HCT116 (cell line): ENCODE measurements around the gene CCER1. TPM values are rescaled to one million over a fixed set of nuclear protein-coding genes. Genes with fewer than 3 reads are reported as not detected.

Experiments used
- ATAC-seq: fragments of 200-7000 bp; cut with Tn5 transposase; 2 replicates; pipeline ENCODE4 v1.9.1; 2020; ENCODE audit warnings: mild to moderate bottlenecking, moderate library complexity
- BruUV-seq: library from RNA; stranded (reverse); fragments of 400-500 nt; replicated peaks from 2 replicates; lab custom pipeline; 2021; lab: Mats Ljungman, UMichigan
- CTCF ChIA-PET: fragments of 300-600 bp; sonication (Branson Sonifier 250); formaldehyde crosslinking; loops from one replicate; lab custom pipeline; 2021; ENCODE audit warnings: antibody characterized with exemption; lab: Charles Lee
- POLR2A ChIA-PET: fragments of 300-600, 350-600 bp; sonication (Branson Sonifier 250); formaldehyde crosslinking; loops from one replicate; lab custom pipeline; 2021; ENCODE audit warnings: antibody characterized with exemption; lab: Charles Lee
- RAD21 ChIA-PET, 2 experiments: fragments of 300-600 bp; sonication (Branson Sonifier 250); formaldehyde crosslinking; loops; one replicate each; lab custom pipeline; 2023; ENCODE audit warnings: low total read pairs in 2 of 2; ENCODE audit not compliant: uncharacterized antibody in 2 of 2, unreplicated experiment in 2 of 2, low non-redundant PET in 1 of 2; lab: Charles Lee
- DNase-seq: peaks from one replicate; pipeline ENCODE4 v3.0.0-alpha.2; 2010; ENCODE audit warnings: low read depth, low spot score
- H2AFZ ChIP-seq: fragments of 200-600 bp; shearing (Covaris generic), sonication (generic); 2 replicates; pipeline ENCODE4 v1.6.1; 2017; ENCODE audit warnings: low read depth, mixed run types, mixed read lengths, antibody characterized with exemption, low read length; ENCODE audit not compliant: poor library complexity, severe bottlenecking
- H3K27ac ChIP-seq: 2 replicates; pipeline ENCODE4 v1.5.1; 2012; ENCODE audit warnings: low read depth, low read length
- H3K27me3 ChIP-seq: fragments of 200-600 bp; sonication (generic); 2 replicates; pipeline ENCODE4 v1.6.1; 2016; ENCODE audit warnings: mixed run types, low read length, mixed read lengths; ENCODE audit not compliant: insufficient read depth
- H3K36me3 ChIP-seq, 2 experiments: fragments of 200-500 bp in 1 of 2; fragments of 200-600 bp in 1 of 2; sonication (Bioruptor generic) in 1 of 2; sonication (generic) in 1 of 2; 2 replicates each; pipeline versions ENCODE4 v1.5.1 to v1.6.1; 2014 to 2016; ENCODE audit warnings: low read length in 2 of 2, inconsistent platforms in 1 of 2, mixed read lengths in 1 of 2, mixed run types in 1 of 2; ENCODE audit not compliant: insufficient read depth in 2 of 2, control insufficient read depth in 1 of 2
- H3K4me1 ChIP-seq, 2 experiments: fragments of 200-600 bp in 1 of 2; sonication (generic) in 1 of 2; 2 replicates each; pipeline versions ENCODE4 v1.5.1 to v1.6.1; 2012 to 2017; ENCODE audit warnings: low read length in 2 of 2, inconsistent platforms in 1 of 2, mild to moderate bottlenecking in 1 of 2, mixed read lengths in 1 of 2, mixed run types in 1 of 2, moderate library complexity in 1 of 2; ENCODE audit not compliant: insufficient read depth in 2 of 2, control insufficient read depth in 1 of 2
- H3K4me2 ChIP-seq: fragments of 200-600 bp; sonication (generic); 2 replicates; pipeline ENCODE4 v1.6.1; 2017; ENCODE audit warnings: mixed run types, low read length, mixed read lengths
- H3K4me3 ChIP-seq, 2 experiments: fragments of 200-600 bp in 1 of 2; sonication (generic) in 1 of 2; replicated peaks in 1 of 2; 2 replicates each; pipeline ENCODE4 v1.5.1; 2011 to 2016; ENCODE audit warnings: low read length in 2 of 2, control low read depth in 1 of 2, low read depth in 1 of 2, mild to moderate bottlenecking in 1 of 2, mixed read lengths in 1 of 2, mixed run types in 1 of 2
- H3K79me2 ChIP-seq: fragments of 200-600 bp; sonication (generic); 2 replicates; pipeline ENCODE4 v1.6.1; 2017; ENCODE audit warnings: mild to moderate bottlenecking, mixed run types, low read length, moderate library complexity, mixed read lengths; ENCODE audit not compliant: insufficient read depth
- H3K9ac ChIP-seq: fragments of 200-600 bp; sonication (generic); 2 replicates; pipeline ENCODE4 v1.6.1; 2016; ENCODE audit warnings: low read length, mixed read lengths
- H3K9me2 ChIP-seq: fragments of 200-600 bp; sonication (generic), shearing (Covaris generic); 2 replicates; pipeline ENCODE4 v1.6.1; 2017; ENCODE audit warnings: mixed run types, mild to moderate bottlenecking, moderate library complexity; ENCODE audit not compliant: insufficient read depth
- H3K9me3 ChIP-seq, 2 experiments: fragments of 200-500 bp in 1 of 2; fragments of 200-600 bp in 1 of 2; sonication (Bioruptor generic) in 1 of 2; sonication (generic) in 1 of 2; 2 replicates each; pipeline ENCODE4 v1.6.1; 2014 to 2017; ENCODE audit warnings: low read length in 2 of 2, mixed read lengths in 2 of 2, inconsistent platforms in 1 of 2, low read depth in 1 of 2, mild to moderate bottlenecking in 1 of 2, mixed run types in 1 of 2, moderate library complexity in 1 of 2; ENCODE audit not compliant: control insufficient read depth in 1 of 2, insufficient read depth in 1 of 2
- H4K20me1 ChIP-seq: fragments of 200-600 bp; sonication (generic), shearing (Covaris generic); 2 replicates; pipeline ENCODE4 v1.6.1; 2017; ENCODE audit warnings: mixed run types, mild to moderate bottlenecking, moderate library complexity; ENCODE audit not compliant: insufficient read depth
- CBX3 ChIP-seq: IDR thresholded peaks from 2 replicates; pipeline ENCODE4 v1.6.1; 2012; ENCODE audit warnings: low read depth
- CEBPB ChIP-seq: IDR thresholded peaks from 2 replicates; pipeline ENCODE4 v1.6.1; 2012; ENCODE audit warnings: low read depth
- EGR1 ChIP-seq: IDR thresholded peaks from 2 replicates; pipeline ENCODE4 v1.6.1; 2012; ENCODE audit warnings: low read depth
- ELF1 ChIP-seq: IDR thresholded peaks from 2 replicates; pipeline ENCODE4 v1.6.1; 2012; ENCODE audit warnings: low read depth, borderline replicate concordance
- EZH2phosphoT487 ChIP-seq: fragments of 200-600 bp; IDR thresholded peaks from 2 replicates; pipeline ENCODE4 v1.6.1; 2018; ENCODE audit warnings: antibody characterized with exemption, borderline replicate concordance
- FOSL1 ChIP-seq: IDR thresholded peaks from 2 replicates; pipeline ENCODE4 v1.6.1; 2012; ENCODE audit warnings: low read depth
- POLR2A ChIP-seq: IDR thresholded peaks from 2 replicates; pipeline ENCODE4 v1.7.0; 2011; ENCODE audit warnings: borderline replicate concordance; ENCODE audit not compliant: insufficient read depth, insufficient read length; ENCODE audit errors: extremely low read depth
- RAD21 ChIP-seq: IDR thresholded peaks from 2 replicates; pipeline ENCODE4 v1.6.1; 2012; ENCODE audit warnings: low read depth, mild to moderate bottlenecking
- SP1 ChIP-seq: IDR thresholded peaks from 2 replicates; pipeline ENCODE4 v1.6.1; 2012; ENCODE audit warnings: low read depth
- SRF ChIP-seq: IDR thresholded peaks from 2 replicates; pipeline ENCODE4 v1.6.1; 2012; ENCODE audit warnings: low read depth
- TCF7L2 ChIP-seq: IDR thresholded peaks from 2 replicates; pipeline ENCODE4 v1.7.0; 2011; ENCODE audit warnings: borderline replicate concordance, inconsistent platforms; ENCODE audit not compliant: insufficient read depth, insufficient read length; ENCODE audit errors: extremely low read depth
- YY1 ChIP-seq: IDR thresholded peaks from 2 replicates; pipeline ENCODE4 v1.6.1; 2011; ENCODE audit warnings: low read length, low read depth, moderate library complexity, mild to moderate bottlenecking; ENCODE audit not compliant: insufficient replicate concordance; ENCODE audit errors: extremely low read depth
- ZFX ChIP-seq: fragments of 450-650 bp; IDR thresholded peaks from 2 replicates; pipeline ENCODE4 v1.6.1; 2017
- intact Hi-C: fragments of 100-400 bp; cut with micrococcal nuclease; formaldehyde crosslinking; loops from 2 replicates; pipeline ENCODE4 v1.10.0; 2022
- total RNA-seq: library from RNA; stranded (reverse); gene quantifications from one replicate; pipeline ENCODE4 v1.2.1, GENCODE V29; 2021; ENCODE audit not compliant: unreplicated experiment
- TF ChIP-seq, protein P1 (sequence below): IDR thresholded peaks from 2 replicates; pipeline ENCODE4 v1.6.1; 2011; ENCODE audit warnings: mild to moderate bottlenecking, low read length, moderate library complexity; ENCODE audit not compliant: insufficient replicate concordance; ENCODE audit errors: extremely low read depth
- TF ChIP-seq, protein P2 (sequence below): IDR thresholded peaks from 2 replicates; pipeline ENCODE4 v1.6.1; 2012
- TF ChIP-seq, protein P3 (sequence below), 3 experiments: fragments of 200-600 bp in 1 of 3; sonication (generic) in 1 of 3; IDR thresholded peaks in 2 of 3; conservative IDR thresholded peaks in 1 of 3; 2 replicates each; pipeline ENCODE4 v1.5.1; 2012 to 2017; ENCODE audit warnings: low read depth in 2 of 3, low read length in 2 of 3, antibody characterized with exemption in 1 of 3, borderline replicate concordance in 1 of 3, control low read depth in 1 of 3, mild to moderate bottlenecking in 1 of 3, mixed read lengths in 1 of 3, mixed run types in 1 of 3, moderate library complexity in 1 of 3; ENCODE audit not compliant: insufficient read depth in 1 of 3

Gene CCER1
- total RNA-seq, 1 experiment from 2014 or later = not detected

DNA sequence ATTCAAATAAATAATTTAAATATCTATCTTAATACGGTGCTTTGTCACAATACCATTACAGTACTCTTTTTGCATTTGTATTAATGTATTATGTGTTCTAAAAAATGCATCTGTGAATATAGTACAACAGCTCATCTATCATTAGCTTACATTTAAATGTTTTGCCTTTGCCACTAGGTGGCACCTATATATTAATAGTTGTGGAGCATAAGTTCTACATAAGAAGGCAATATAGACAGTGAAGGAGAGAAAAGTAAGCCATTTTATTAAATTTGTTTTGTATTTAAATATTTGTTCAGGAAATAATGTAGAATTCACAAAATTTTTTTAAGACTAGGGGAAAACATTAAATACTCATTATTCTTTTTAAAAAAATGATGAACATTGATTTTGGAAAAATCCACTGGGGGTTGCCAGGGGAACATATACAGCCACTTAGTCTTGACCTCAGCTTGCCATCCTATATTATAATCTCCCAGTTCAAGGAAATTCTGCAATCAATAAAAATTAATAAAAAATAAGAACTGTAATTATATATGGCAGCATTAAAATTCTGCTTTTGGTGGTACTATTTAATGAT is 9.8 kb downstream of the CCER1 start:
- intact Hi-C loops = loop anchor here (1.0 to 10.0 kb wide), 2 partner anchors 422 to 1470 kb away; no protein-coding TSS in a partner anchor

More for the DNA sequence above, 9.8 kb downstream of the CCER1 start:
- ChIA-PET RAD21 (interaction anchor here (0.6 to 1.5 kb wide), 3 partner anchors 410 to 411 kb away, joined by 3 to 6 read pairs (median 3); no protein-coding TSS in a partner anchor), POLR2A (interaction anchor here (1.0 kb wide), 1 partner anchor 14 kb away, joined by 4 read pairs; no protein-coding TSS in a partner anchor), CTCF (interaction anchor here (0.6 to 3.0 kb wide), 15 partner anchors 9 to 1401 kb away, joined by 3 to 37 read pairs (median 4); no protein-coding TSS in a partner anchor)
- Histone ChIP-seq H3K79me2 (no peaks in the 10 kb centered on the region), H3K36me3 (no peaks in the 10 kb centered on the region), H3K9ac (no peak overlapping the region), H3K4me3 (no peak overlapping the region), H2AFZ (no peak overlapping the region), H3K27ac (no peak overlapping the region), H4K20me1 (no peaks in the 10 kb centered on the region), H3K27me3 (no peaks in the 10 kb centered on the region), H3K4me2 (no peak overlapping the region), H3K4me1 (no peaks in the 10 kb centered on the region), H3K9me3 (no peaks in the 10 kb centered on the region), H3K9me2 (no peaks in the 10 kb centered on the region)
- ATAC-seq (peak; percentile 81), DNase-seq (peak; percentile 21)
- peak; percentile 52 for TF ChIP-seq RAD21
- no peak for TF ChIP-seq ZFX
- no peak for TF ChIP-seq EZH2phosphoT487
- no peak for TF ChIP-seq ELF1
- TF ChIP-seq, protein P1, sequence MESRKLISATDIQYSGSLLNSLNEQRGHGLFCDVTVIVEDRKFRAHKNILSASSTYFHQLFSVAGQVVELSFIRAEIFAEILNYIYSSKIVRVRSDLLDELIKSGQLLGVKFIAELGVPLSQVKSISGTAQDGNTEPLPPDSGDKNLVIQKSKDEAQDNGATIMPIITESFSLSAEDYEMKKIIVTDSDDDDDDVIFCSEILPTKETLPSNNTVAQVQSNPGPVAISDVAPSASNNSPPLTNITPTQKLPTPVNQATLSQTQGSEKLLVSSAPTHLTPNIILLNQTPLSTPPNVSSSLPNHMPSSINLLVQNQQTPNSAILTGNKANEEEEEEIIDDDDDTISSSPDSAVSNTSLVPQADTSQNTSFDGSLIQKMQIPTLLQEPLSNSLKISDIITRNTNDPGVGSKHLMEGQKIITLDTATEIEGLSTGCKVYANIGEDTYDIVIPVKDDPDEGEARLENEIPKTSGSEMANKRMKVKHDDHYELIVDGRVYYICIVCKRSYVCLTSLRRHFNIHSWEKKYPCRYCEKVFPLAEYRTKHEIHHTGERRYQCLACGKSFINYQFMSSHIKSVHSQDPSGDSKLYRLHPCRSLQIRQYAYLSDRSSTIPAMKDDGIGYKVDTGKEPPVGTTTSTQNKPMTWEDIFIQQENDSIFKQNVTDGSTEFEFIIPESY = no peak
- TF ChIP-seq, protein P2, sequence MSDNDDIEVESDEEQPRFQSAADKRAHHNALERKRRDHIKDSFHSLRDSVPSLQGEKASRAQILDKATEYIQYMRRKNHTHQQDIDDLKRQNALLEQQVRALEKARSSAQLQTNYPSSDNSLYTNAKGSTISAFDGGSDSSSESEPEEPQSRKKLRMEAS = no peak
- TF ChIP-seq CEBPB = no peak
- TF ChIP-seq SRF = no peak
- TF ChIP-seq POLR2A = no peak
- TF ChIP-seq YY1 = no peak
- no peak for TF ChIP-seq EGR1
- TF ChIP-seq SP1 = no peak
- no peak for TF ChIP-seq TCF7L2
- TF ChIP-seq, protein P3, sequence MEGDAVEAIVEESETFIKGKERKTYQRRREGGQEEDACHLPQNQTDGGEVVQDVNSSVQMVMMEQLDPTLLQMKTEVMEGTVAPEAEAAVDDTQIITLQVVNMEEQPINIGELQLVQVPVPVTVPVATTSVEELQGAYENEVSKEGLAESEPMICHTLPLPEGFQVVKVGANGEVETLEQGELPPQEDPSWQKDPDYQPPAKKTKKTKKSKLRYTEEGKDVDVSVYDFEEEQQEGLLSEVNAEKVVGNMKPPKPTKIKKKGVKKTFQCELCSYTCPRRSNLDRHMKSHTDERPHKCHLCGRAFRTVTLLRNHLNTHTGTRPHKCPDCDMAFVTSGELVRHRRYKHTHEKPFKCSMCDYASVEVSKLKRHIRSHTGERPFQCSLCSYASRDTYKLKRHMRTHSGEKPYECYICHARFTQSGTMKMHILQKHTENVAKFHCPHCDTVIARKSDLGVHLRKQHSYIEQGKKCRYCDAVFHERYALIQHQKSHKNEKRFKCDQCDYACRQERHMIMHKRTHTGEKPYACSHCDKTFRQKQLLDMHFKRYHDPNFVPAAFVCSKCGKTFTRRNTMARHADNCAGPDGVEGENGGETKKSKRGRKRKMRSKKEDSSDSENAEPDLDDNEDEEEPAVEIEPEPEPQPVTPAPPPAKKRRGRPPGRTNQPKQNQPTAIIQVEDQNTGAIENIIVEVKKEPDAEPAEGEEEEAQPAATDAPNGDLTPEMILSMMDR (IDR thresholded peaks at IDR 0.05 in 2 of 3, conservative IDR thresholded peaks at IDR 0.05 in 1 of 3; ENCODE audit: borderline replicate concordance in 1 of 3, insufficient read depth in 1 of 3, low read depth in 2 of 3, low read length in 2 of 3) = peak; percentile 44 to 59 (median 54); a peak in 5 of 6 replicates
- no peak for TF ChIP-seq CBX3
- no peak for TF ChIP-seq FOSL1
- BruUV-seq = no TSS peak
